Mucosa of descending colon (tissue), 3 donors: ENCODE results near the gene TEKT2. TPM values are rescaled to one million over a fixed set of nuclear protein-coding genes. Genes with fewer than 3 reads are reported as not detected.

Experiments
- ATAC-seq: fragments of 200-7000 bp; cut with Tn5 transposase; one replicate; pipeline ENCODE4 v1.9.1; 2020; ENCODE audit warnings: mild to moderate bottlenecking, moderate library complexity
- DNase-seq, 3 donors: peaks; one replicate each; pipeline ENCODE4 v3.0.0-alpha.2; 2020
- H3K36me3 ChIP-seq: fragments of 200-600 bp; one replicate; pipeline ENCODE4 v1.8.0; 2021; ENCODE audit warnings: low read depth, mild to moderate bottlenecking
- H3K4me1 ChIP-seq: fragments of 200-600 bp; one replicate; pipeline ENCODE4 v1.8.0; 2021; ENCODE audit warnings: low read depth, mild to moderate bottlenecking
- H3K4me3 ChIP-seq: fragments of 200-600 bp; one replicate; pipeline ENCODE4 v1.8.0; 2021; ENCODE audit warnings: mild to moderate bottlenecking
- H3K9me3 ChIP-seq: fragments of 200-600 bp; one replicate; pipeline ENCODE4 v1.8.0; 2021; ENCODE audit warnings: mild to moderate bottlenecking
- intact Hi-C, 2 donors: fragments of 100-400 bp; cut with DNase I in 1 of 2; cut with micrococcal nuclease in 1 of 2; formaldehyde crosslinking; loops; one replicate each; pipeline versions ENCODE4 v1.11.0 to v1.11.1; 2022; cut with DNase I, micrococcal nuclease
- total RNA-seq, 3 donors: library from RNA; stranded (reverse); fragmentation: NEBNext Ultra II Directional in 2 of 3; extraction: Animal tissue kit (Norgen Biotek cat#: 25700) in 2 of 3; gene quantifications; one replicate each; pipeline versions ENCODE4 v1.2.1 to v1.2.4, GENCODE V29; 2021 to 2023
- TF ChIP-seq, protein P1 (sequence below): fragments of 200-600 bp; IDR thresholded peaks from one replicate; pipeline ENCODE4 v1.8.0; 2022; ENCODE audit warnings: antibody characterized with exemption, mild to moderate bottlenecking
- donor health status: DM: no; HTN: no; CAD: no; lungs with moderate emphysema.
- donor health status: DM: no; HTN: no; CAD: no.
- donor health status: DM: no; HTN: yes; CAD: no.

The TEKT2 gene
- total RNA-seq, 3 donors from 2014 or later = 0.19 to 0.32 TPM; not detected in 1

- H3K36me3 ChIP-seq = no peaks in the 10 kb centered on the region
- no peaks in the 10 kb centered on the region for H3K9me3 ChIP-seq
- no peak for ATAC-seq
- no peak overlapping the region for H3K4me3 ChIP-seq
- no peaks in the 10 kb centered on the region for H3K4me1 ChIP-seq
- intact Hi-C loops = loop anchor here in 1 of 2 donors (5.0 to 10.0 kb wide), 4 partner anchors 49 to 329 kb away; partner anchors contain the start of gene TRAPPC3
- TF ChIP-seq, protein P1, sequence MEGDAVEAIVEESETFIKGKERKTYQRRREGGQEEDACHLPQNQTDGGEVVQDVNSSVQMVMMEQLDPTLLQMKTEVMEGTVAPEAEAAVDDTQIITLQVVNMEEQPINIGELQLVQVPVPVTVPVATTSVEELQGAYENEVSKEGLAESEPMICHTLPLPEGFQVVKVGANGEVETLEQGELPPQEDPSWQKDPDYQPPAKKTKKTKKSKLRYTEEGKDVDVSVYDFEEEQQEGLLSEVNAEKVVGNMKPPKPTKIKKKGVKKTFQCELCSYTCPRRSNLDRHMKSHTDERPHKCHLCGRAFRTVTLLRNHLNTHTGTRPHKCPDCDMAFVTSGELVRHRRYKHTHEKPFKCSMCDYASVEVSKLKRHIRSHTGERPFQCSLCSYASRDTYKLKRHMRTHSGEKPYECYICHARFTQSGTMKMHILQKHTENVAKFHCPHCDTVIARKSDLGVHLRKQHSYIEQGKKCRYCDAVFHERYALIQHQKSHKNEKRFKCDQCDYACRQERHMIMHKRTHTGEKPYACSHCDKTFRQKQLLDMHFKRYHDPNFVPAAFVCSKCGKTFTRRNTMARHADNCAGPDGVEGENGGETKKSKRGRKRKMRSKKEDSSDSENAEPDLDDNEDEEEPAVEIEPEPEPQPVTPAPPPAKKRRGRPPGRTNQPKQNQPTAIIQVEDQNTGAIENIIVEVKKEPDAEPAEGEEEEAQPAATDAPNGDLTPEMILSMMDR = no peak
- no peak for DNase-seq
Measured at GRCh38 chr1:36095760-36096405, 12.0 kb downstream of the TEKT2 start.

- DNase-seq (no peak), ATAC-seq (no peak)
- H3K36me3 ChIP-seq = no peaks in the 10 kb centered on the region
- H3K4me3 ChIP-seq = no peak overlapping the region
- no peaks in the 10 kb centered on the region for H3K4me1 ChIP-seq
- no peaks in the 10 kb centered on the region for H3K9me3 ChIP-seq
- TF ChIP-seq, protein P1 = no peak
- intact Hi-C loops = loop anchor here in 1 of 2 donors (5.0 to 10.0 kb wide), 4 partner anchors 48 to 328 kb away; partner anchors contain the start of gene TRAPPC3
Measured at GRCh38 chr1:36096500-36097432, 12.9 kb downstream of the TEKT2 start.

- intact Hi-C loops = loop anchor here in 1 of 2 donors (5.0 to 10.0 kb wide), 4 partner anchors 47 to 327 kb away; partner anchors contain the start of gene TRAPPC3
- Histone ChIP-seq H3K9me3 (no peaks in the 10 kb centered on the region), H3K4me1 (no peaks in the 10 kb centered on the region), H3K36me3 (no peaks in the 10 kb centered on the region), H3K4me3 (no peak overlapping the region)
- ATAC-seq = no peak
- peak in 1 of 3 donors; percentile 41 for DNase-seq
- TF ChIP-seq, protein P1 = no peak
Measured at GRCh38 chr1:36097693-36098585, 14.0 kb downstream of the TEKT2 start.

- intact Hi-C loops = loop anchor here in 1 of 2 donors (5.0 to 10.0 kb wide), 4 partner anchors 46 to 326 kb away; partner anchors contain the start of gene TRAPPC3
- H3K4me3 ChIP-seq = no peak overlapping the region
- H3K4me1 ChIP-seq = no peaks in the 10 kb centered on the region
- H3K9me3 ChIP-seq = no peaks in the 10 kb centered on the region
- H3K36me3 ChIP-seq = no peaks in the 10 kb centered on the region
- ATAC-seq = no peak
- DNase-seq = peak in 1 of 3 donors; percentile 44
- TF ChIP-seq, protein P1 = no peak
Measured at GRCh38 chr1:36098650-36099365, 14.9 kb downstream of the TEKT2 start.
